WTC11 (cell line): ENCODE data around the gene GLYR1. TPM values are rescaled to one million over a fixed set of nuclear protein-coding genes. Genes with fewer than 3 reads are reported as not detected.

Source experiments
- ATAC-seq: fragments of 200-7000 bp; cut with Tn5 transposase; 2 replicates; pipeline ENCODE4 v1.10.0; 2021; ENCODE audit warnings: mild to moderate bottlenecking, moderate library complexity
- CTCF ChIA-PET: fragments of 300-600 bp; sonication (Branson Sonifier 250); formaldehyde crosslinking; loops from one replicate; lab custom pipeline; 2021; ENCODE audit warnings: antibody characterized with exemption; lab: Charles Lee
- POLR2A ChIA-PET: fragments of 350-600 bp; sonication (Branson Sonifier 250); formaldehyde crosslinking; loops from one replicate; lab custom pipeline; 2021; ENCODE audit warnings: antibody characterized with exemption; lab: Charles Lee
- DNase-seq: peaks from one replicate; pipeline ENCODE4 v3.0.0; 2021; ENCODE audit warnings: low spot score
- H3K27ac Mint-ChIP-seq: 2 replicates; pipeline ENCODE4 v1.8.0; 2021; ENCODE audit warnings: mixed read lengths
- H3K27me3 Mint-ChIP-seq: 2 replicates; pipeline ENCODE4 v1.8.0; 2021; ENCODE audit warnings: low read depth, mild to moderate bottlenecking, moderate library complexity, mixed read lengths
- H3K36me3 Mint-ChIP-seq: 2 replicates; pipeline ENCODE4 v1.8.0; 2021; ENCODE audit warnings: mixed read lengths
- H3K4me1 Mint-ChIP-seq: 2 replicates; pipeline ENCODE4 v1.8.0; 2022; ENCODE audit warnings: mixed read lengths
- H3K4me3 Mint-ChIP-seq: 2 replicates; pipeline ENCODE4 v1.8.0; 2021; ENCODE audit warnings: mild to moderate bottlenecking, moderate library complexity, mixed read lengths
- H3K9me3 Mint-ChIP-seq: 2 replicates; pipeline ENCODE4 v1.8.0; 2021; ENCODE audit warnings: mixed read lengths
- ATF1 ChIP-seq: sonication (generic); formaldehyde crosslinking; IDR thresholded peaks from 2 replicates; pipeline ENCODE4 v1.8.1; 2023; ENCODE audit warnings: mild to moderate bottlenecking, moderate library complexity, missing genetic modification reagents
- ATF2 ChIP-seq: sonication (generic); formaldehyde crosslinking; IDR thresholded peaks from 2 replicates; pipeline ENCODE4 v1.8.1; 2022; ENCODE audit warnings: low read depth, missing genetic modification reagents, borderline replicate concordance
- ELF4 ChIP-seq: sonication (generic); formaldehyde crosslinking; IDR thresholded peaks from 2 replicates; pipeline ENCODE4 v1.8.1; 2022; ENCODE audit warnings: low read depth, mild to moderate bottlenecking, moderate library complexity, missing genetic modification reagents
- ETV6 ChIP-seq: sonication (generic); formaldehyde crosslinking; IDR thresholded peaks from 2 replicates; pipeline ENCODE4 v1.8.1; 2022; ENCODE audit warnings: mild to moderate bottlenecking, missing genetic modification reagents
- FOXP1 ChIP-seq: sonication (generic); formaldehyde crosslinking; IDR thresholded peaks from 2 replicates; pipeline ENCODE4 v1.8.0; 2022; ENCODE audit warnings: missing genetic modification reagents, mild to moderate bottlenecking, moderate library complexity, borderline replicate concordance
- JAZF1 ChIP-seq: fragments of 250-450 bp; sonication (Bioruptor Pico); IDR thresholded peaks from 2 replicates; pipeline ENCODE4 v1.9.0; 2021; ENCODE audit warnings: moderate library complexity, mild to moderate bottlenecking, inconsistent platforms
- MYBL2 ChIP-seq: sonication (generic); formaldehyde crosslinking; IDR thresholded peaks from 2 replicates; pipeline ENCODE4 v1.8.1; 2023; ENCODE audit warnings: mild to moderate bottlenecking, moderate library complexity, missing genetic modification reagents
- NFYB ChIP-seq: sonication (generic); formaldehyde crosslinking; conservative IDR thresholded peaks from 2 replicates; pipeline ENCODE4 v1.8.0; 2022; ENCODE audit warnings: low read depth, missing genetic modification reagents
- SMAD3 ChIP-seq: sonication (generic); formaldehyde crosslinking; IDR thresholded peaks from 2 replicates; pipeline ENCODE4 v1.8.0; 2022; ENCODE audit warnings: missing genetic modification reagents, mild to moderate bottlenecking, borderline replicate concordance
- STAT6 ChIP-seq: sonication (generic); formaldehyde crosslinking; conservative IDR thresholded peaks from 2 replicates; pipeline ENCODE4 v1.8.1; 2023; ENCODE audit warnings: mild to moderate bottlenecking, low read depth, missing genetic modification reagents, moderate library complexity
- ZMAT4 ChIP-seq: fragments of 250-450 bp; sonication (Bioruptor Pico); IDR thresholded peaks from 2 replicates; pipeline ENCODE4 v1.9.0; 2021; ENCODE audit warnings: mild to moderate bottlenecking
- ZNF232 ChIP-seq: sonication (generic); formaldehyde crosslinking; IDR thresholded peaks from 2 replicates; pipeline ENCODE4 v1.8.0; 2022; ENCODE audit warnings: mild to moderate bottlenecking, missing genetic modification reagents
- ZNF416 ChIP-seq: fragments of 250-450 bp; sonication (Bioruptor Pico); IDR thresholded peaks from 2 replicates; pipeline ENCODE4 v1.9.0; 2021; ENCODE audit warnings: mild to moderate bottlenecking, inconsistent platforms
- ZNF532 ChIP-seq: fragments of 250-450 bp; sonication (Bioruptor Pico); IDR thresholded peaks from 2 replicates; pipeline ENCODE4 v1.9.0; 2021; ENCODE audit warnings: mild to moderate bottlenecking, borderline replicate concordance
- total RNA-seq: library from RNA; stranded (reverse); gene quantifications from 3 replicates; pipeline ENCODE4 v1.2.3, GENCODE V29; 2021
- TF ChIP-seq, protein P1 (sequence below): fragments of 250-450 bp; sonication (Bioruptor Pico); IDR thresholded peaks from 2 replicates; pipeline ENCODE4 v2.1.2; 2022; ENCODE audit warnings: mild to moderate bottlenecking, moderate library complexity

GLYR1 gene
- total RNA-seq, 1 experiment from 2014 or later, result 103 TPM

DNA sequence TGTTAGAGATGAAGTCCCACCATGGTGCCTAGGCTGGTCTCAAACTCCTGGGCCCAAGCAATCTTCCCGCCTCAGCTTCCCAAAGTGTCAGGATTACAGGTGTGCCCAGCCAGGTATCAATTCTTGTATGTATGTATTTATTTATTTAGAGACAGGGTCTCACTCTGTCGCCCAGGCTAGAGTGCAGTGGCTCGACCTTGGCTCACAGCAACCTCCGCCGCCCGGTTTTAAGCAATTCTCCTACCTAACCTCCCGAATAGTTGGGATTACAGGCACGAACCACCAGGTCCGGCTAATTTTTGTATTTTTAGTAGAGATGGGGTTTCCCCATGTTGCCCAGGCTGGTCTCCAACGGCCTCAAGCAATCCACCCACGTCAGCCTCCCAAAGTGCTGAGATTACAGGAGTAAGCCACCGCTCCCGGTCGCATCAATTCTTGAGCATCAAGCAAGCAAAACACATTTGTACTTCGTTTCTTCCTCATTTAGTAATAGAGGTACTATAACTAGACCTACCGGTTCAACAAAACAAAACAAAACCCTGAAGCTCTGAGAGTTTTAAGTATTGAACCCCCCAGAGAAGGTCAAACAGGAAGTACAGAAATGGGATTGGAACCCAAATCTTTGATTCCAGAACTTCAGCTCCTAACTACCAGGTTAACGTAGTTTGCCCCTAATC, 79.1 kb downstream of the GLYR1 start:
- peak overlapping the region; percentile 86 for H3K4me3 Mint-ChIP-seq
- no peaks in the 10 kb centered on the region for H3K27me3 Mint-ChIP-seq
- H3K27ac Mint-ChIP-seq, result peak overlapping the region; percentile 99
- ChIA-PET POLR2A (interaction anchor here (1.4 to 3.1 kb wide), 2 partner anchors 33 to 35 kb away, joined by 7 to 16 read pairs; partner anchors contain the start of genes ANKS3, DNAAF8 and ROGDI), CTCF (interaction anchor here (0.7 to 1.5 kb wide), 9 partner anchors 8 to 273 kb away, joined by 3 to 7 read pairs (median 3); partner anchors contain the start of genes ANKS3, DNAAF8, ROGDI and SEPTIN12)
- H3K4me1 Mint-ChIP-seq, result peaks cover 17% of the 10 kb centered on the region
- no peak for TF ChIP-seq NFYB (CRISPR knock-in tag)
- TF ChIP-seq, protein P1, sequence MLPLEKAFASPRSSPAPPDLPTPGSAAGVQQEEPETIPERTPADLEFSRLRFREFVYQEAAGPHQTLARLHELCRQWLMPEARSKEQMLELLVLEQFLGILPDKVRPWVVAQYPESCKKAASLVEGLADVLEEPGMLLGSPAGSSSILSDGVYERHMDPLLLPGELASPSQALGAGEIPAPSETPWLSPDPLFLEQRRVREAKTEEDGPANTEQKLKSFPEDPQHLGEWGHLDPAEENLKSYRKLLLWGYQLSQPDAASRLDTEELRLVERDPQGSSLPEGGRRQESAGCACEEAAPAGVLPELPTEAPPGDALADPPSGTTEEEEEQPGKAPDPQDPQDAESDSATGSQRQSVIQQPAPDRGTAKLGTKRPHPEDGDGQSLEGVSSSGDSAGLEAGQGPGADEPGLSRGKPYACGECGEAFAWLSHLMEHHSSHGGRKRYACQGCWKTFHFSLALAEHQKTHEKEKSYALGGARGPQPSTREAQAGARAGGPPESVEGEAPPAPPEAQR (CRISPR knock-in tag), result no peak
- TF ChIP-seq ZNF416, result no peak
- no peak for TF ChIP-seq ELF4 (CRISPR knock-in tag)
- TF ChIP-seq ZNF532 (CRISPR knock-in tag), result no peak
- no peak for TF ChIP-seq JAZF1 (CRISPR knock-in tag)
- no peak for TF ChIP-seq ATF1 (CRISPR knock-in tag)
- no peak for TF ChIP-seq MYBL2 (CRISPR knock-in tag)
- no peak for TF ChIP-seq ZNF232 (CRISPR knock-in tag)
- TF ChIP-seq ATF2 (CRISPR knock-in tag), result no peak
- no peak for TF ChIP-seq STAT6 (CRISPR knock-in tag)
- TF ChIP-seq ETV6, result no peak
- no peak for TF ChIP-seq FOXP1 (CRISPR knock-in tag)
- no peak for TF ChIP-seq ZMAT4 (CRISPR knock-in tag)
- no peak for TF ChIP-seq SMAD3
- H3K9me3 Mint-ChIP-seq, result no peaks in the 10 kb centered on the region
- ATAC-seq, result no peak
- DNase-seq, result no peak
- H3K36me3 Mint-ChIP-seq, result peaks cover under 1% of the 10 kb centered on the region; the same call in 1 of the 2 replicates
